SK-MEL-5 (cell line): ENCODE data around the gene DHX8. TPM values are rescaled to one million over a fixed set of nuclear protein-coding genes. Genes with fewer than 3 reads are reported as not detected.

Experiments
- DNase-seq: peaks from one replicate; pipeline ENCODE4 v3.0.0-alpha.2; 2016; ENCODE audit warnings: low read depth, low spot score
- in situ Hi-C: cut with HindIII; loops from 2 replicates; pipeline ENCODE4 v1.10.0; 2016; ENCODE audit warnings: low sequenced_read_pairs, high pct_unique_total_duplicates, low pct_unique_long_range_greater_than_20kb
- total RNA-seq: library from RNA; depleted of rRNA; stranded (reverse); fragments of >200 nt; shearing (Covaris generic); gene quantifications from 2 replicates; pipeline ENCODE4 v1.2.3, GENCODE V29; 2014

The DHX8 gene
- total RNA-seq, 1 experiment from 2014 or later = 46.3 TPM

- peak; percentile 96 for DNase-seq
- in situ Hi-C loops = no loop called here
These were observed 51.1 kb downstream of the DHX8 start for GRCh38 chr17:43534909-43535308.

DNA sequence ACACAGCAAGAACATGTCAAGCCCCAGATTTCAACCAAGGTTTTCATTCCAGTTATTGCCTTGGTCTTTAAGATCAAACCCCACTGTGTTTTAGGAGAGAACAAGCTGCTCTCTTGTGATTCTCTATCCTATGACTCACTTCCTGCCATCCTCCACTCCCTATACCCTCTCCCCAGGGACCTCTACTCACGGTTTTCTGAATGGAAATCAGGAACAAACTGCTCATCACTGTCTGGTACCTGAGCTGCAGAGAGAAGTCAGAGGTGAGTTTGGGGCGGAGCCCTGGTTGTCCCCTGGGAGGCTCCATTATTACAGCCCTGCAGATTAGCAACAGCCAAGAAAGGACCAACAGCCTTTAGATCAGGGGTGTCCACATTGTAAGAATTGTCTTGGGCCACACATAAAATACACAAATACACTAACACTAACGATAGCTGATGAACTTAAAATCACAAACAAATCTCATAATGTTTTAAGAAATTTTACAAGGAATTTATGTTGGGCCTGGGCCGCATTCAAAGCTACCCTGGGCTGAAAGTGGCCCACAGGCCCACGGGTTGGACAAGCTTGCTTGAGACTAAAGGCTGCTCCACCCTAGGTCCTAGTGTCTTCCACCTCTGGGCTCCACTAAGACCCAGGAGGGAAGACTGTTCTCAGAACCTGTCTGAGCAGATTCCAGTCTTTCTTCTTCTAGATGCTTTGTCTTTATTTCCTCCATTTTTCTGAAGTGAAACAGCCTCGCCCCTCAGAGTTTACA is 52.6 kb downstream of the DHX8 start:
- in situ Hi-C loops = no loop called here
- DNase-seq = peak; percentile 95

DNA sequence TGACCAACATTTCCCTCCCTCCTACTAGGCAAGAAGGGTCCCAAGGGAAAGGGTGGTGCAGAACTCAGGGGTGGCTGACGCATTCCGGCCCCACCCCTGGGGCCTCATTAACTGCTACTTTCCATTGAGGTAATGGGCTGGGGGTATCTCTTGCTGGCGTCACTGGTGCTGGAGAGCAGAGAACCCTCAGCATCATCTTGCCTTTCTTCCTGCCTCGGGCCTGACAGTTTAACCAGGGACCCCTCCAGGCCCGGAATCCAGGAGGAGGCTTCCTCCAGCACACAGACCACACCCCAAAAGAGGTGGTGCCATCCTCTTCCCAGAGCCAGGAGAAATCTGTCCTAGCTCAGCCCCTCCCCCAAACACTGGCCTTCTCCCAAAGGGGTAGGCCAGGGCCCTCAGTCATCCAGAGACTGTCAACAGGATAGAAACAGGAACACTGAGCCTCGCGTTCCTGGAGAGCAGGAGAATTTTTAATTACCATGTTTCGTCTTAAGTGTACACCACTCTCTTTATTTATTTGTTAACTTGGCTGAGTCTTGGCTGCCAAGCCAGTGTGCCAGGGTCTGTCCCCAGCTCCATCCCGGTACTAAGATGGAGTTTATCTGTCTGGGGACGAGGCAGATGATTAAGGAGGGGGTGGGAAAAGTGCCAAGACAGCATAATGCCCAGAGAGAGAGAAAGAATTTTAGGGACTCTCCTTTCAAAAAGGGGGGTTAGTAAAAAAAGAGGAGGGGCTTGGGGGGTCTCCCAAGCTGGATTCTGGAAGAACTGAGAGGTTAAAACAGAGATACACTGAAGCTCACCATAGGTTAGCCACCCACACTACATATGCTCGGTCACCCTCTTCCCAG is 57.3 kb downstream of the DHX8 start:
- in situ Hi-C loops = no loop called here
- peak; percentile 59 for DNase-seq

DNA sequence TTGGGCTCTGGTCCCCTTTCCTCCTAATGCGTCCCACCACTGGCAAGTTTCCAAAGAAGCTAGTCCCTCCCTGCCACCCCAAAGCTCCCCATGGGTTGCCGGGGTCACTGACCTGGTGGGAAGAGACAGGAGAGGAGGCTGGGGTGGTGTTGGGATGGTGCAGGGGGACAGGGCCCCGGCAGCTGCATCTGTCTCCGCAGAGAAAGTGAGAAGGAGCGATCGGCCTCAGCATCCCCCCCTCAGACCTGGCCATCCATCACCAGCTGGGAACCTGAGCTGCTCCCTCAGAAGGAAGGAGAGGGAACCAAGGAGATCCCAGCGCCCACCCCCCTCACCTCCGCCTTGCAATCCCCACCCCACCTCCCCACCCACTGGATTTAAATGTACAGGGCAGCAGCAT is 59.1 kb downstream of the DHX8 start:
- in situ Hi-C loops = no loop called here
- DNase-seq = no peak

DNA sequence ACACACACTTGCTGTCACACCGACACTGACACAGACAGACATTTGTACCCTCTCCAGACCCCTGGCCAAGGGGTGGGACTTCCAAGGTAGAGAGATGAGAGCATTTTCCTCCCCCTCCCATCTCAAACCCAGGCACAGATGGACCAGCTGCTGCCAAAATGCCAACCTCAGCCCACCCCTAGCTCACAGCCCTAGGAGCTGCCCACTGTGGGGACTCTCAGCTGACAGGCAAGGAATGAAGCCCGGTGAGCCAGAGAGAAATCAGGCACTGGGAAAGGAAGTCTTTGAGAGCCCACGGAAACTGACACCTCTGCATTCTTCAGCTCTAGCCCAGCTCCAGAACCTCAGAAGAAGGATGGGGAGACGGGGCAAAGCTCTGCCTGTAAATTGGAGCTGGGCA is 59.5 kb downstream of the DHX8 start:
- DNase-seq = no peak
- in situ Hi-C loops = no loop called here

DNA sequence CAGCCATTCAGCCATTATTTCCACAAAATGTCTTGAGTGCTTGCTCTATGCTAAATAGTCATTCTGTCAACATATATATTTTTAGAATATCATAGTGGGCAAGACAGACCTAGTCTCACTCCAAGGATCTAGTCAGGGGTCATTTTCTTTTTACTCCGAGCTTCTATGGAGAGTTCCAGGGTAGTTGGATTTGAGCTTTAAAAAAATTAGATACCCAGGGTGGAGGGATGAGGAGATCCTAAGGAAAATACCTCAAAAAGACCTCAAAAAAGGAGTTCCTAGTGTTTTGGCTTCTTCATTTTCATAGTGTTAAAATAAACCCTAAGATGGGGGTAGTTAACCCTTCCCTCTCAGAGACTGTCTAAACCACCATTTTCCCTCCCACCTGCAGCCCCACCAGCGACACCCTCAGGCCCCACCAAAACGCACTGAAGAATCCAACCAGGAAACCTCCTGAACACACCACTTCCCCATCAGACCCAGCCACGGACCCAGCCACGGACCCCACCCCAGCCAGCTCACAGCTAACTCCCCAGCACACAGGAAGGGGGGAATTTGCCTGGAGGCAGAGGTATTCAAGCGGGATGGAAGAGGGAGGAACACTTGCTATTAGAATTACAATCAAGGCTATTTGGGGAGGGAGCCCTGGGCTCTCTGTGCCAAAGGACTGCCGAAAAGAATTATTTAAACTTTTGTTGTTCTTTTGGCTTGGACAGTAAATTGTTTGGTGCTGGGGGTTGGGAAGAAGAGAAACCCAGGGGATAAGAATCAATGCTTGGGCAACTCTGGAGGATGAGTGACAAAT is 60.2 kb downstream of the DHX8 start:
- DNase-seq = peak; percentile 49
- in situ Hi-C loops = no loop called here

- peak; percentile 25 for DNase-seq
- in situ Hi-C loops = no loop called here
These were observed 61.5 kb downstream of the DHX8 start for GRCh38 chr17:43545383-43545632.

- in situ Hi-C loops = no loop called here
- DNase-seq = peak; percentile 95
These were observed 62.8 kb downstream of the DHX8 start, which contains the start of gene ETV4 for GRCh38 chr17:43546319-43547188. Gene ETV4, minus strand, starts transcription at chr17:43546340. Its CDS starts 723 bp downstream, at chr17:43545617.

DNA sequence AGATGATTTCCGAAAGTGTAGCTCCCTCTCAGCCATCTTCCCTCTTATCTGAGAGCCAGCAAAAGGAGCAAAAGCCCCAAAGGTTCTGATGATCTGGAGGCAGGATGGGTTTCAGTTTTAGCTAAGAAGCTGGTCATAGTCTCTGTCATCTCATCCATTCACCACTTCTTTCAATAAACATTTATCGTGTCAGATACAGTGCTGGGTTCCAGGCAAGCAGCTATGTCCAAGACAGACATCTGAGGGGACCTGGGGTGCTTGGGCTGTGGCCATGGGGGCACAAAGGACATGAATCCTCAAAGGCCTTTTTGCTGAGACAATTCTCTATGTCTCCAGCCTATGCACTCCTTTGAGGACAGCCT is 63.4 kb downstream of the DHX8 start:
- no peak for DNase-seq
- in situ Hi-C loops = no loop called here

GRCh38 chr17:43547659-43548256 is 64.0 kb downstream of the DHX8 start:
- in situ Hi-C loops = no loop called here
- no peak for DNase-seq

- in situ Hi-C loops = no loop called here
- no peak for DNase-seq
These were observed 65.1 kb downstream of the DHX8 start for GRCh38 chr17:43548689-43549379.

- no peak for DNase-seq
- in situ Hi-C loops = no loop called here
These were observed 65.7 kb downstream of the DHX8 start for GRCh38 chr17:43549496-43549895.

- DNase-seq = no peak
- in situ Hi-C loops = no loop called here
These were observed 67.0 kb downstream of the DHX8 start for GRCh38 chr17:43550754-43551153.

DNA sequence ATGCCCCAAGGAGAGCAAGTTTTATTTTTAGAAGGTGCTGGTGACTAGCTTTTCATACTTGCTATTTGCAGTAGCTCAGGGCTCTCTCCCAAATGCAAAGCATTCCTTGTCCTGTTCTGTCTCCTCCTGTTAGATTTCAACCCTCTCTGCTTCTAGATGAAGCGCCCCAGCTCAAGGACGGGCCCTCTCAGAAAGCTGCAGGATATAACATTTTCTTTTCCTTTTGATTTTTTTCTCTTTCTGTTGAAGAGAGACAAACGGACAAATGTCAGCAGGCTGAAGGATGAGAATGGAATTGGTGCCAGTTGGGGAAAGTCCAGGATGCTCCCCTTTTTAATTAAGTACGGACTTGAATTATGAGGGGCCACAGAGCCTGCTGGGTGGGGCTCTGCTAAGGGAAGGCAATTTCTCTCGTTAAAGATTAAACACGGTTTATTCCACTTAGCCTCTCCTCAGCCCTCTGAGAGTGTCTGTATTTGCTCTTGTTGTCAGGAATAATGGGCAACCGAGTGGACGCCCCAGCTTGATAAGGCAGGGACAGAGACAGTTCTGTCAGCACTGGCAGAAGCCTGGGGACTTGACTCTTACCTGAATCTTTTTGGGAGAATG is 68.6 kb downstream of the DHX8 start:
- in situ Hi-C loops = no loop called here
- no peak for DNase-seq

- in situ Hi-C loops = no loop called here
- DNase-seq = no peak
These were observed 69.8 kb downstream of the DHX8 start for GRCh38 chr17:43553573-43553972.

DNA sequence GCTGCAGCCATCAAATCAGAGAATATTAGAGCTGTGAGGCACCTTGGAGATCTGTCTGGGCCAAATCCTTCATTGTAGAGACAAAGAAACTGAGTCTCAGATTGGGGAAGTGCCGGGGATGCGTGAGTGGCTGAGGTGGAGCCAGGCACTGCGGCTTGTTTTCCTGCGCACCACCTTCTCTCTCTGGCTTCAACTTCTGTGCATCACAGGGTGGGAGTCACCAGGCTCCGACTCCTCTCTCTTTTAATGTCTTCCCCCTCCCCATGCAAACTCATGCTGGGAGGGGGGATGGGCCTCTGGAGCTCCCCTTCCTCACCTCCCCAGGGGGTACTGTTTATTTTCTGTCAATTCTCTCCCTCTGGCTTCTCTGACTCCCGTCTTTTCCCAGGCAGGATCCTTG is 71.1 kb downstream of the DHX8 start:
- in situ Hi-C loops = no loop called here
- DNase-seq = no peak
